ENCODE measurements around the gene MOGAT3. TPM values are rescaled to one million over a fixed set of nuclear protein-coding genes. Genes with fewer than 3 reads are reported as not detected.
A peak's percentile ranks its signal among the peaks of the same experiment; 100 is the strongest.

Gene MOGAT3
- total and polyA plus RNA-seq, 4 donors, result 0.12 TPM; not detected in 3

GRCh38 chr7:101175664-101176063 is 25.2 kb downstream of the MOGAT3 start:
- Histone ChIP-seq H3K27me3 (ENCODE audit: control insufficient read depth, insufficient read depth, low read length) (peaks cover 87% of the 10 kb centered on the region), H3K4me3 (ENCODE audit: low read depth, low read length) (no peak overlapping the region), H3K9me3 (ENCODE audit: control insufficient read depth, insufficient read depth, low read length) (no peaks in the 10 kb centered on the region), H3K27ac (ENCODE audit: low read depth, low read length) (no peak overlapping the region), H3K36me3 (ENCODE audit: control insufficient read depth, insufficient read depth, low read length) (peaks cover 25% of the 10 kb centered on the region), H3K4me1 (ENCODE audit: control insufficient read depth, insufficient read depth, low read length) (peaks cover 50% of the 10 kb centered on the region)
- no peak for DNase-seq (ENCODE audit: low read depth in 4 of 6, low spot score in 6 of 6)
- WGBS (ENCODE audit: insufficient coverage), result no CpG with 5 or more reads among the region's 3 CpGs

- H3K9me3 ChIP-seq (ENCODE audit: control insufficient read depth, insufficient read depth, low read length), result no peaks in the 10 kb centered on the region
- DNase-seq (ENCODE audit: low read depth in 4 of 6, low spot score in 6 of 6), result no peak
- H3K4me3 ChIP-seq (ENCODE audit: low read depth, low read length), result no peak overlapping the region
- H3K4me1 ChIP-seq (ENCODE audit: control insufficient read depth, insufficient read depth, low read length), result peaks cover 51% of the 10 kb centered on the region
- peaks cover 87% of the 10 kb centered on the region for H3K27me3 ChIP-seq (ENCODE audit: control insufficient read depth, insufficient read depth, low read length)
- H3K36me3 ChIP-seq (ENCODE audit: control insufficient read depth, insufficient read depth, low read length), result peaks cover 25% of the 10 kb centered on the region
- H3K27ac ChIP-seq (ENCODE audit: low read depth, low read length), result no peak overlapping the region
- 18% methylated on average over 27 of the region's 28 CpGs for WGBS (ENCODE audit: insufficient coverage)
Measured at GRCh38 chr7:101174322-101174854, 26.4 kb downstream of the MOGAT3 start.

- WGBS (ENCODE audit: insufficient coverage), result 22% methylated on average over 14 of the region's 16 CpGs
- Histone ChIP-seq H3K27ac (ENCODE audit: low read depth, low read length) (no peak overlapping the region), H3K4me3 (ENCODE audit: low read depth, low read length) (no peak overlapping the region), H3K9me3 (ENCODE audit: control insufficient read depth, insufficient read depth, low read length) (no peaks in the 10 kb centered on the region), H3K36me3 (ENCODE audit: control insufficient read depth, insufficient read depth, low read length) (peaks cover 25% of the 10 kb centered on the region), H3K4me1 (ENCODE audit: control insufficient read depth, insufficient read depth, low read length) (peaks cover 49% of the 10 kb centered on the region), H3K27me3 (ENCODE audit: control insufficient read depth, insufficient read depth, low read length) (peaks cover 89% of the 10 kb centered on the region)
- peak in 1 of 6 donors; percentile 8 for DNase-seq (ENCODE audit: low read depth in 4 of 6, low spot score in 6 of 6)
Measured at GRCh38 chr7:101173752-101174244, 27.0 kb downstream of the MOGAT3 start.

- DNase-seq (ENCODE audit: low read depth in 4 of 6, low spot score in 6 of 6), result peak in 2 of 6 donors; percentile 51 to 59
- WGBS (ENCODE audit: insufficient coverage), result 12% methylated on average over 48 of the region's 53 CpGs
- Histone ChIP-seq H3K4me3 (ENCODE audit: low read depth, low read length) (no peak overlapping the region), H3K9me3 (ENCODE audit: control insufficient read depth, insufficient read depth, low read length) (no peaks in the 10 kb centered on the region), H3K36me3 (ENCODE audit: control insufficient read depth, insufficient read depth, low read length) (peaks cover 25% of the 10 kb centered on the region), H3K27me3 (ENCODE audit: control insufficient read depth, insufficient read depth, low read length) (peaks cover 90% of the 10 kb centered on the region), H3K27ac (ENCODE audit: low read depth, low read length) (no peak overlapping the region), H3K4me1 (ENCODE audit: control insufficient read depth, insufficient read depth, low read length) (peaks cover 51% of the 10 kb centered on the region)
Measured at GRCh38 chr7:101172854-101173751, 27.7 kb downstream of the MOGAT3 start.

GRCh38 chr7:101172005-101172853 is 28.6 kb downstream of the MOGAT3 start:
- peaks cover 25% of the 10 kb centered on the region for H3K36me3 ChIP-seq (ENCODE audit: control insufficient read depth, insufficient read depth, low read length)
- H3K4me1 ChIP-seq (ENCODE audit: control insufficient read depth, insufficient read depth, low read length), result peaks cover 55% of the 10 kb centered on the region
- WGBS (ENCODE audit: insufficient coverage), result 7% methylated on average over 70 of the region's 79 CpGs
- peaks cover 92% of the 10 kb centered on the region for H3K27me3 ChIP-seq (ENCODE audit: control insufficient read depth, insufficient read depth, low read length)
- no peak overlapping the region for H3K27ac ChIP-seq (ENCODE audit: low read depth, low read length)
- H3K9me3 ChIP-seq (ENCODE audit: control insufficient read depth, insufficient read depth, low read length), result no peaks in the 10 kb centered on the region
- DNase-seq (ENCODE audit: low read depth in 4 of 6, low spot score in 6 of 6), result peak in 2 of 6 donors; percentile 18 to 46
- no peak overlapping the region for H3K4me3 ChIP-seq (ENCODE audit: low read depth, low read length)

- 6% methylated on average over 9 of the region's 13 CpGs for WGBS (ENCODE audit: insufficient coverage)
- H3K4me3 ChIP-seq (ENCODE audit: low read depth, low read length), result no peak overlapping the region
- DNase-seq (ENCODE audit: low read depth in 4 of 6, low spot score in 6 of 6), result peak in 2 of 6 donors; percentile 25 to 49
Measured at GRCh38 chr7:101171442-101171837, 29.4 kb downstream of the MOGAT3 start.

GRCh38 chr7:101170617-101171441 is 30.0 kb downstream of the MOGAT3 start:
- Histone ChIP-seq H3K9me3 (ENCODE audit: control insufficient read depth, insufficient read depth, low read length) (no peaks in the 10 kb centered on the region), H3K4me1 (ENCODE audit: control insufficient read depth, insufficient read depth, low read length) (peaks cover 67% of the 10 kb centered on the region), H3K36me3 (ENCODE audit: control insufficient read depth, insufficient read depth, low read length) (peaks cover 25% of the 10 kb centered on the region), H3K4me3 (ENCODE audit: low read depth, low read length) (no peak overlapping the region), H3K27me3 (ENCODE audit: control insufficient read depth, insufficient read depth, low read length) (peaks cover 96% of the 10 kb centered on the region), H3K27ac (ENCODE audit: low read depth, low read length) (no peak overlapping the region)
- no peak for DNase-seq (ENCODE audit: low read depth in 4 of 6, low spot score in 6 of 6)
- 7% methylated on average over 12 of the region's 17 CpGs for WGBS (ENCODE audit: insufficient coverage)

More at GRCh38 chr7:101171442-101171837, 29.4 kb downstream of the MOGAT3 start:
- Histone ChIP-seq H3K27me3 (ENCODE audit: control insufficient read depth, insufficient read depth, low read length) (peaks cover 90% of the 10 kb centered on the region), H3K9me3 (ENCODE audit: control insufficient read depth, insufficient read depth, low read length) (no peaks in the 10 kb centered on the region), H3K27ac (ENCODE audit: low read depth, low read length) (no peak overlapping the region), H3K4me1 (ENCODE audit: control insufficient read depth, insufficient read depth, low read length) (peaks cover 62% of the 10 kb centered on the region), H3K36me3 (ENCODE audit: control insufficient read depth, insufficient read depth, low read length) (peaks cover 25% of the 10 kb centered on the region)

- Histone ChIP-seq H3K27ac (ENCODE audit: low read depth, low read length) (no peak overlapping the region), H3K27me3 (ENCODE audit: control insufficient read depth, insufficient read depth, low read length) (peaks cover 96% of the 10 kb centered on the region), H3K36me3 (ENCODE audit: control insufficient read depth, insufficient read depth, low read length) (peaks cover 25% of the 10 kb centered on the region), H3K4me1 (ENCODE audit: control insufficient read depth, insufficient read depth, low read length) (peaks cover 75% of the 10 kb centered on the region), H3K4me3 (ENCODE audit: low read depth, low read length) (peak overlapping the region; percentile 35), H3K9me3 (ENCODE audit: control insufficient read depth, insufficient read depth, low read length) (no peaks in the 10 kb centered on the region)
- peak in 2 of 6 donors; percentile 89 to 96 for DNase-seq (ENCODE audit: low read depth in 4 of 6, low spot score in 6 of 6)
- WGBS (ENCODE audit: insufficient coverage), result under 1% methylated on average over 18 of the region's 33 CpGs
Measured at GRCh38 chr7:101169838-101170551, 30.8 kb downstream of the MOGAT3 start.

Data from spinal cord (tissue), 10 donors.